Measurements from ENCODE around the gene BLOC1S6.

DNA sequence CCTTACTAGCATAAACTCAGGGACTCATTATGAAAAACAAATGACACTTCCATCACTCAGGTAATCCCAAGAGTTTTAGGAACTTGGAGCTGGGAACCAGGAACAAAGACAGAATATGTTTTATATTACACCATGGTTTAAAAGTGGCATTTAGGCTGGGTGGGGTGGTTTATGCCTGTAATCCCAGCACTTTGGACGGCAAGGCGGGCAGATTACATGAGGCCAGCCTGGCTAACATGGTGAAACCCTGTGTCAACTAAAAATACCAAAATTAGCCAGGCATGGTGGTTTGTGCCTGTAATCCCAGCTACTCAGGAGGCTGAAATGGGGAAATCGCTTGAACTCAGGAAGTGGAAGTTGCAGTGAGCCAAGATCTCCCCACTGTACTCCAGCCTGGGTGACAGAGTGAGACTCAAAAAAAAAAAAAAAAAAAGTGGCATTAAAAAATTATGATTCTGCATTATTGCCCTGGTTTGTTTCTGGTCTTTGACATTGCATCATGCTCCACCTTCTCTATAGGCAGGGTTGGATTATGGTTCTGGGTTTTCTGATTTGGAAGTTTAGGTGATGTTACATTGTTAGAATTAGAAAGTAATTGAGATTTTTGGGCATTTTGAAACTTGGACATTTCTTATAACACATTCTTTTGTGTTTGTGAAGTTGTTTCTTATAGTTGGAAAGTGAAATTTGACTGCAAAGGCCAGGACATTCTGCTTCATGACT lies 66.7 kb downstream of the BLOC1S6 start:
- TF ChIP-seq, protein P1, sequence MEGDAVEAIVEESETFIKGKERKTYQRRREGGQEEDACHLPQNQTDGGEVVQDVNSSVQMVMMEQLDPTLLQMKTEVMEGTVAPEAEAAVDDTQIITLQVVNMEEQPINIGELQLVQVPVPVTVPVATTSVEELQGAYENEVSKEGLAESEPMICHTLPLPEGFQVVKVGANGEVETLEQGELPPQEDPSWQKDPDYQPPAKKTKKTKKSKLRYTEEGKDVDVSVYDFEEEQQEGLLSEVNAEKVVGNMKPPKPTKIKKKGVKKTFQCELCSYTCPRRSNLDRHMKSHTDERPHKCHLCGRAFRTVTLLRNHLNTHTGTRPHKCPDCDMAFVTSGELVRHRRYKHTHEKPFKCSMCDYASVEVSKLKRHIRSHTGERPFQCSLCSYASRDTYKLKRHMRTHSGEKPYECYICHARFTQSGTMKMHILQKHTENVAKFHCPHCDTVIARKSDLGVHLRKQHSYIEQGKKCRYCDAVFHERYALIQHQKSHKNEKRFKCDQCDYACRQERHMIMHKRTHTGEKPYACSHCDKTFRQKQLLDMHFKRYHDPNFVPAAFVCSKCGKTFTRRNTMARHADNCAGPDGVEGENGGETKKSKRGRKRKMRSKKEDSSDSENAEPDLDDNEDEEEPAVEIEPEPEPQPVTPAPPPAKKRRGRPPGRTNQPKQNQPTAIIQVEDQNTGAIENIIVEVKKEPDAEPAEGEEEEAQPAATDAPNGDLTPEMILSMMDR (IDR thresholded peaks at IDR 0.05): no peak
- TF ChIP-seq POLR2A (IDR thresholded peaks at IDR 0.05) (no peak), POLR2AphosphoS5 (IDR thresholded peaks at IDR 0.05) (no peak), EP300 (IDR thresholded peaks at IDR 0.05) (no peak)

Measured in suprapubic skin (tissue), 4 donors.